ENCODE data around the gene PIP4K2A. TPM values are rescaled to one million over a fixed set of nuclear protein-coding genes. Genes with fewer than 3 reads are reported as not detected.

The PIP4K2A gene
- total RNA-seq, 1 donor from 2014 or later, result 34.9 TPM

- H3K4me1 ChIP-seq, result peaks cover 4 to 14% of the 10 kb centered on the region in 2 donors
- no peaks in the 10 kb centered on the region for H3K9me3 ChIP-seq
- H3K4me3 ChIP-seq, result no peak overlapping the region
- TF ChIP-seq, protein P1, sequence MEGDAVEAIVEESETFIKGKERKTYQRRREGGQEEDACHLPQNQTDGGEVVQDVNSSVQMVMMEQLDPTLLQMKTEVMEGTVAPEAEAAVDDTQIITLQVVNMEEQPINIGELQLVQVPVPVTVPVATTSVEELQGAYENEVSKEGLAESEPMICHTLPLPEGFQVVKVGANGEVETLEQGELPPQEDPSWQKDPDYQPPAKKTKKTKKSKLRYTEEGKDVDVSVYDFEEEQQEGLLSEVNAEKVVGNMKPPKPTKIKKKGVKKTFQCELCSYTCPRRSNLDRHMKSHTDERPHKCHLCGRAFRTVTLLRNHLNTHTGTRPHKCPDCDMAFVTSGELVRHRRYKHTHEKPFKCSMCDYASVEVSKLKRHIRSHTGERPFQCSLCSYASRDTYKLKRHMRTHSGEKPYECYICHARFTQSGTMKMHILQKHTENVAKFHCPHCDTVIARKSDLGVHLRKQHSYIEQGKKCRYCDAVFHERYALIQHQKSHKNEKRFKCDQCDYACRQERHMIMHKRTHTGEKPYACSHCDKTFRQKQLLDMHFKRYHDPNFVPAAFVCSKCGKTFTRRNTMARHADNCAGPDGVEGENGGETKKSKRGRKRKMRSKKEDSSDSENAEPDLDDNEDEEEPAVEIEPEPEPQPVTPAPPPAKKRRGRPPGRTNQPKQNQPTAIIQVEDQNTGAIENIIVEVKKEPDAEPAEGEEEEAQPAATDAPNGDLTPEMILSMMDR (IDR thresholded peaks at IDR 0.05), result no peak
- H3K36me3 ChIP-seq, result no peaks in the 10 kb centered on the region
- no peak for DNase-seq (ENCODE audit: low spot score in 2 of 2)
- intact Hi-C loops (cut with DNase I), result no loop called here
- no peaks in the 10 kb centered on the region for H3K27me3 ChIP-seq
- H3K27ac ChIP-seq, result no peak overlapping the region
These were observed 70.6 kb downstream of the PIP4K2A start for GRCh38 chr10:22643775-22644174.

GRCh38 chr10:22643116-22643515 lies 71.3 kb downstream of the PIP4K2A start:
- TF ChIP-seq, protein P1 (IDR thresholded peaks at IDR 0.05), result no peak
- intact Hi-C loops (cut with DNase I), result no loop called here
- no peak overlapping the region for H3K4me3 ChIP-seq

DNA sequence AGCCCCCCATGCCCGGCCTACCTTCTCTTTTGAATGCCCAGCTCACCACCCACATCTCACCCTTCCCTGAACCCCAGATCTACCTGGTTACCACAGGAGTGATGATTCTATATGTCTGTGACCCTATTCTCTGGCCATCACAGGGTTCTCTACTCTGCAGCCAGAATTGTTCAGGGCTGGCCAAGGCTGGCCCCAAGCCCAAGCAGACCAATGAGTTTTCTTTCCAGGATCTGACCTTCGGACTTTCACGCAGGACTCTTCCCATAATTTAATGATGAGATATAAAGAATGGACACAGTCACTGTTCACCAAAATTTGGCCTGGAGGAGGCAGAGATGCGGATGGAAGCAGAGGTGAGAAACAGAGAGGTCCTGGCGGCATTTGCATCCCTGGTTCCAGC lies 72.6 kb downstream of the PIP4K2A start:
- TF ChIP-seq, protein P1 (IDR thresholded peaks at IDR 0.05), result no peak
- Histone ChIP-seq H3K9me3 (no peaks in the 10 kb centered on the region), H3K27me3 (no peaks in the 10 kb centered on the region), H3K27ac (no peak overlapping the region), H3K36me3 (no peaks in the 10 kb centered on the region), H3K4me1 (no peaks in the 10 kb centered on the region), H3K4me3 (no peak overlapping the region)
- intact Hi-C loops (cut with DNase I), result no loop called here
- DNase-seq (ENCODE audit: low spot score in 2 of 2), result no peak

More at GRCh38 chr10:22643116-22643515, 71.3 kb downstream of the PIP4K2A start:
- Histone ChIP-seq H3K36me3 (no peaks in the 10 kb centered on the region), H3K27ac (no peak overlapping the region), H3K27me3 (no peaks in the 10 kb centered on the region), H3K9me3 (no peaks in the 10 kb centered on the region), H3K4me1 (peaks cover 4 to 9% of the 10 kb centered on the region in 2 donors)
- DNase-seq (ENCODE audit: low spot score in 2 of 2), result no peak

DNA sequence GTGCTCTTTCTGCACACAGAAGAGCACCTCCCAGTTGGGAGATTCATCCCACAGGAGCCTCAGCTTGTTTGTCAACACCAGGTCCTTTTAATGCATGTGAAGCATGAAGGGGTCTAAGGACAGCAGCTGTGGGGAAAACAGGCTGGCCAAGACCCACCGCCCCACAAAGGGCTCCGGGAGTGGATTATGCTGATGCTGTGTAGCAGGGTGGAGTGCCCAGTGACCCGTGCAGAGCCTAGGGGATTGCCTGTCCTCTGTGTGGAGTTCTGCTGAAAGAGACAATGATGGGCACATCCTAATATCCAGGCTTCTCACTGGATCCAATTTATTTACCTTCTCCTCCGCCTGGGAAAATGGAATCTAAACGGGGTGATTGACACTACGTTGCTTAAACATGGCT lies 74.0 kb downstream of the PIP4K2A start:
- Histone ChIP-seq H3K4me1 (no peaks in the 10 kb centered on the region), H3K36me3 (no peaks in the 10 kb centered on the region), H3K27ac (no peak overlapping the region), H3K9me3 (no peaks in the 10 kb centered on the region), H3K4me3 (no peak overlapping the region), H3K27me3 (no peaks in the 10 kb centered on the region)
- no peak for DNase-seq (ENCODE audit: low spot score in 2 of 2)
- intact Hi-C loops (cut with DNase I), result no loop called here
- TF ChIP-seq, protein P1 (IDR thresholded peaks at IDR 0.05), result no peak

GRCh38 chr10:22638863-22639262 lies 75.5 kb downstream of the PIP4K2A start:
- Histone ChIP-seq H3K27me3 (no peaks in the 10 kb centered on the region), H3K36me3 (no peaks in the 10 kb centered on the region), H3K4me3 (no peak overlapping the region), H3K9me3 (no peaks in the 10 kb centered on the region), H3K27ac (no peak overlapping the region), H3K4me1 (no peaks in the 10 kb centered on the region)
- TF ChIP-seq, protein P1 (IDR thresholded peaks at IDR 0.05), result no peak
- intact Hi-C loops (cut with DNase I), result no loop called here
- no peak for DNase-seq (ENCODE audit: low spot score in 2 of 2)

DNA sequence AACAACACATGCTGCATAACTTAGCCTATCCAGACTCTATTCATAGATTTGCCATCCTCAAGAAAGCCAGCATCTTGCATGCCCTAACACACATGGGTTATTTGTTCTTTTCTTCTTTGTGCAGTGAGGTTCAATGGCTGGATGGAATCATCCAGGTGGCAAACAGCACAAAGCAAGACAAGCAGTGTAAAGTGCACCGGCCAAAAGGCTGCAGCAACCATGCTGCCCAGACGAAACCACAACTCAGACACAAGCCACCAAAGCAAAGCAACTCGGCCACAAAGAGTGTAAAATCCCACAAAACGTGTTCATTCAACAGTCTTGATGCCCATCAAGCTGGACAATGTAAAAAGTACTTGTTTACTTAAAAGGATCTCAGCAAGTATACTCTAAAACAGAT lies 76.9 kb downstream of the PIP4K2A start:
- TF ChIP-seq, protein P1 (IDR thresholded peaks at IDR 0.05), result no peak
- H3K4me1 ChIP-seq, result no peaks in the 10 kb centered on the region
- intact Hi-C loops (cut with DNase I), result no loop called here
- H3K9me3 ChIP-seq, result no peaks in the 10 kb centered on the region
- no peaks in the 10 kb centered on the region for H3K27me3 ChIP-seq
- no peak for DNase-seq (ENCODE audit: low spot score in 2 of 2)
- no peak overlapping the region for H3K27ac ChIP-seq
- no peak overlapping the region for H3K4me3 ChIP-seq
- H3K36me3 ChIP-seq, result no peaks in the 10 kb centered on the region
